PC-9 (cell line): ENCODE measurements around the gene LSP1. TPM values are rescaled to one million over a fixed set of nuclear protein-coding genes. Genes with fewer than 3 reads are reported as not detected.
"Not testable (repeated sequence)": the region's sequence is repeated elsewhere in the genome, so short reads cannot be mapped to it uniquely, and the experiment has no call there.

Source experiments
- BruUV-seq: library from RNA; stranded (reverse); fragments of 400-500 nt; replicated peaks from 2 replicates; lab custom pipeline; 2021; lab: Mats Ljungman, UMichigan
- CTCF ChIA-PET: fragments of 300-600 bp; sonication (Branson Sonifier 250); formaldehyde crosslinking; loops from one replicate; lab custom pipeline; 2022; ENCODE audit warnings: antibody characterized with exemption; lab: Charles Lee
- POLR2A ChIA-PET: fragments of 300-600 bp; sonication (Branson Sonifier 250); formaldehyde crosslinking; loops from one replicate; lab custom pipeline; 2022; ENCODE audit warnings: antibody characterized with exemption; ENCODE audit not compliant: unreplicated experiment; lab: Charles Lee
- DNase-seq, 2 experiments: peaks; one replicate each; pipeline versions ENCODE4 v3.0.0 to v3.0.0-alpha.2; 2015 to 2022; ENCODE audit warnings: mixed read lengths in 1 of 2
- H2AFZ ChIP-seq: fragments of 200-600 bp; sonication (generic); 2 replicates; pipeline ENCODE4 v1.8.1; 2017; ENCODE audit warnings: antibody characterized with exemption
- H3F3A ChIP-seq: fragments of 200-600 bp; sonication (generic); 2 replicates; pipeline ENCODE4 v1.8.1; 2017; ENCODE audit warnings: antibody characterized with exemption, mild to moderate bottlenecking, low read depth; ENCODE audit not compliant: insufficient read depth
- H3K27ac ChIP-seq: fragments of 200-600 bp; sonication (generic); 2 replicates; pipeline ENCODE4 v1.6.1; 2016; ENCODE audit warnings: mixed run types
- H3K27me3 ChIP-seq: fragments of 200-600 bp; sonication (generic); 2 replicates; pipeline ENCODE4 v1.6.1; 2016; ENCODE audit warnings: low read depth, mixed run types; ENCODE audit not compliant: insufficient read depth
- H3K36me3 ChIP-seq: fragments of 200-600 bp; sonication (generic); 2 replicates; pipeline ENCODE4 v1.6.1; 2016; ENCODE audit warnings: low read depth, mixed run types
- H3K4me1 ChIP-seq: fragments of 200-600 bp; sonication (generic); replicated peaks from 2 replicates; pipeline ENCODE4 v1.6.1; 2016; ENCODE audit warnings: mixed run types; ENCODE audit not compliant: insufficient read depth
- H3K4me2 ChIP-seq: fragments of 200-600 bp; sonication (generic); 2 replicates; pipeline ENCODE4 v1.6.1; 2017; ENCODE audit warnings: mixed run types
- H3K4me3 ChIP-seq: fragments of 200-600 bp; sonication (generic); 2 replicates; pipeline ENCODE4 v1.6.1; 2016; ENCODE audit warnings: mixed run types
- H3K79me2 ChIP-seq: fragments of 200-600 bp; sonication (generic); 2 replicates; pipeline ENCODE4 v1.6.1; 2017; ENCODE audit warnings: low read depth, mixed run types
- H3K9me2 ChIP-seq: fragments of 200-600 bp; sonication (generic); 2 replicates; pipeline ENCODE4 v1.8.1; 2017; ENCODE audit warnings: mild to moderate bottlenecking; ENCODE audit not compliant: insufficient read depth
- H3K9me3 ChIP-seq: fragments of 200-600 bp; sonication (generic); 2 replicates; pipeline ENCODE4 v1.8.1; 2016; ENCODE audit warnings: low read depth; ENCODE audit not compliant: insufficient read depth
- H4K20me1 ChIP-seq: fragments of 200-600 bp; sonication (generic); 2 replicates; pipeline ENCODE4 v1.8.1; 2017; ENCODE audit not compliant: insufficient read depth
- EZH2 ChIP-seq: fragments of 200-600 bp; sonication (generic); IDR thresholded peaks from 2 replicates; pipeline ENCODE4 v1.8.0; 2017; ENCODE audit warnings: antibody characterized with exemption, low read depth
- intact Hi-C: fragments of 100-400 bp; cut with micrococcal nuclease; formaldehyde crosslinking; loops from one replicate; pipeline ENCODE4 v1.10.0; 2022; ENCODE audit not compliant: unreplicated experiment
- microRNA-seq: library from miRNA; unstranded; fragments of <30 nt; microRNA quantifications from one replicate; pipeline ENCODE4 v1.2.0, GENCODE V29; 2021; ENCODE audit warnings: borderline number of aligned reads, borderline replicate concordance
- total RNA-seq: library from RNA; stranded (reverse); gene quantifications from 2 replicates; pipeline ENCODE4 v1.2.3, GENCODE V29; 2021
- TF ChIP-seq, protein P1 (sequence below): fragments of 200-600 bp; sonication (generic); conservative IDR thresholded peaks from 2 replicates; pipeline ENCODE4 v1.6.1; 2017; ENCODE audit warnings: mixed run types, antibody characterized with exemption, mild to moderate bottlenecking, moderate library complexity

Gene LSP1
- total RNA-seq, 1 experiment from 2014 or later, result 2.6 TPM

DNA sequence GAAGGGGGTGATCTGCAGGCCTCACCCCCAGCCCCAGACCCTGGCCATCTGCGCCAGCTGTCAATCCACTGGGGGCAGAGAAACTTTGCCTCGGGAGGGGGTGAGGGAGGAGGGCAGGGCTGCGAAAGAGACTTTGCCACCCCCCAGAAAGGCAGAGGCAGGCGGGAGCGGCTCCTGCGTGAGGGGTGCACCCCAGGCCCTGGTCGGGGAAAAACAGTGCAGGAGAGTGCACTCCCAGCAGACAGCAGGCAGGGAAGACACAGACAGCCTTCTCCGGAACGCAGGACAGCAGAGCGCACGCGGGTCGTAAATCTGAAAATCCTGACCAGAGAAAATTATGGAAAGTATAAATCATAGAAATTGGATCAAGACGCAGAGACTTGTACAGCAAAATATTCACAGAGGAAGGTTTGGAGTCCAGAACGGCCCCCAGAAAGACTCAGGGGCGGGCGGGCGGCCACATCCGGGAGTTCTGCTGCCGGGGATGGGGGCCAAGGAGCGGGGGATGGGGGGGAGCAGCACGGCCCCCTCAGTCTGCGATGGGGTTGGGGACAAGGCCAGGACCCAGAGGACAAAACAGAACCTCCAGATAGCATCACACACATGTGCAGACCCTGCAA, 86.2 kb downstream of the LSP1 start:
- DNase-seq, result no peak
- Histone ChIP-seq H3K4me1 (no peaks in the 10 kb centered on the region), H3F3A (no peaks in the 10 kb centered on the region), H4K20me1 (no peaks in the 10 kb centered on the region), H3K9me2 (no peaks in the 10 kb centered on the region), H3K9me3 (no peaks in the 10 kb centered on the region), H3K36me3 (no peaks in the 10 kb centered on the region), H3K79me2 (no peaks in the 10 kb centered on the region), H3K4me3 (no peak overlapping the region), H3K4me2 (no peak overlapping the region), H3K27ac (no peak overlapping the region), H2AFZ (no peak overlapping the region), H3K27me3 (peaks cover 28% of the 10 kb centered on the region)
- TF ChIP-seq, protein P1, sequence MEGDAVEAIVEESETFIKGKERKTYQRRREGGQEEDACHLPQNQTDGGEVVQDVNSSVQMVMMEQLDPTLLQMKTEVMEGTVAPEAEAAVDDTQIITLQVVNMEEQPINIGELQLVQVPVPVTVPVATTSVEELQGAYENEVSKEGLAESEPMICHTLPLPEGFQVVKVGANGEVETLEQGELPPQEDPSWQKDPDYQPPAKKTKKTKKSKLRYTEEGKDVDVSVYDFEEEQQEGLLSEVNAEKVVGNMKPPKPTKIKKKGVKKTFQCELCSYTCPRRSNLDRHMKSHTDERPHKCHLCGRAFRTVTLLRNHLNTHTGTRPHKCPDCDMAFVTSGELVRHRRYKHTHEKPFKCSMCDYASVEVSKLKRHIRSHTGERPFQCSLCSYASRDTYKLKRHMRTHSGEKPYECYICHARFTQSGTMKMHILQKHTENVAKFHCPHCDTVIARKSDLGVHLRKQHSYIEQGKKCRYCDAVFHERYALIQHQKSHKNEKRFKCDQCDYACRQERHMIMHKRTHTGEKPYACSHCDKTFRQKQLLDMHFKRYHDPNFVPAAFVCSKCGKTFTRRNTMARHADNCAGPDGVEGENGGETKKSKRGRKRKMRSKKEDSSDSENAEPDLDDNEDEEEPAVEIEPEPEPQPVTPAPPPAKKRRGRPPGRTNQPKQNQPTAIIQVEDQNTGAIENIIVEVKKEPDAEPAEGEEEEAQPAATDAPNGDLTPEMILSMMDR, result no peak
- no peak for TF ChIP-seq EZH2
- BruUV-seq, result no TSS peak
- POLR2A ChIA-PET, result no interaction called here
- CTCF ChIA-PET, result no interaction called here
- intact Hi-C loops, result no loop called here

DNA sequence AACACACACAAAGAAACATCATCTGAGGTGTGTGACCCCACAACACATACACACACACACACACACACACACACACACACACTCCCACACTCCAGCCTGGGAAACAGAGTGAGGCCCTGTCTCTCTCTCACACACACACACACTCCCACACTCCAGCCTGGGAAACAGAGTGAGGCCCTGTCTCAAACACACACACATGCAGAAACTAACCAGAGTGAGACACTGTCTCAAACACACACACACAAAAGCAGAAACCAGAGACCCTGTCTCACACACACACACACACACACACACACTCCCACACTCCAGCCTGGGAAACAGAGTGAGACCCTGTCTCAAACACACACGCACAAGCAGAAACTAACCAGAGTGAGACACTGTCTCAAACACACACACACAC, 86.9 kb downstream of the LSP1 start:
- H3K27ac ChIP-seq, BruUV-seq, H3F3A ChIP-seq, H3K4me1 ChIP-seq, POLR2A ChIA-PET, DNase-seq, intact Hi-C loops, H3K36me3 ChIP-seq, CTCF ChIA-PET, H3K4me3 ChIP-seq, H2AFZ ChIP-seq, H3K79me2 ChIP-seq, H3K9me3 ChIP-seq, H3K9me2 ChIP-seq, H3K4me2 ChIP-seq, H4K20me1 ChIP-seq: not testable (repeated sequence)
- peaks cover 21% of the 10 kb centered on the region for H3K27me3 ChIP-seq

Small RNA genes lying within 50 kb of the gene (microRNA-seq; reads per million reads assigned to microRNA genes)
- gene MIR4298 (not detected), gene MIR7847 (not detected)

Other genes starting within 250 kb of the LSP1 start
- not detected in 2 replicates for gene KRTAP5-3, start 244.6 kb upstream of the LSP1 start, total RNA-seq
- not detected in 2 replicates for gene KRTAP5-4, start 230.9 kb upstream of the LSP1 start, total RNA-seq
- not detected in 2 replicates for gene KRTAP5-5, start 223.3 kb upstream of the LSP1 start, total RNA-seq
- gene KRTAP5-6, start 155.9 kb upstream of the LSP1 start, total RNA-seq, result not detected in 2 replicates
- gene IFITM10, start 102.5 kb upstream of the LSP1 start, total RNA-seq, result 4.2 and 5.5 TPM in 2 replicates
- 735 and 993 TPM in 2 replicates for gene CTSD, start 89.2 kb upstream of the LSP1 start, total RNA-seq
- gene SYT8, start 18.1 kb upstream of the LSP1 start, total RNA-seq, result 8.9 and 12.1 TPM in 2 replicates
- gene TNNI2, start 14.1 kb upstream of the LSP1 start, total RNA-seq, result 4.9 and 7.8 TPM in 2 replicates
- not detected in 2 replicates for gene PRR33, start 38.8 kb downstream of the LSP1 start, total RNA-seq
- 0.60 TPM in 1 of 2 replicates, not detected in the other for gene TNNT3, start 66.6 kb downstream of the LSP1 start, total RNA-seq
- gene MRPL23, start 94.2 kb downstream of the LSP1 start, total RNA-seq, result 66.4 and 76.3 TPM in 2 replicates
- 0.26 and 0.53 TPM in 2 replicates for gene H19, start 144.8 kb downstream of the LSP1 start, total RNA-seq